AG08396 (cell line): ENCODE measurements around the gene AKAP12.

Experiments used
- DNase-seq: peaks from one replicate; pipeline ENCODE4 v3.0.0; 2012; ENCODE audit warnings: low spot score, mixed read lengths

AKAP12 gene

GRCh38 chr6:151239603-151240035 lies at the start of gene AKAP12:
TSS of gene AKAP12 (plus strand) at chr6:151239967. CDS start at chr6:151240563, 596 bp downstream.
- DNase-seq, result peak; percentile 36

GRCh38 chr6:151191527-151191926 lies 48.2 kb upstream of the AKAP12 start:
- DNase-seq, result no peak

- DNase-seq, result peak; percentile 43
Measured at GRCh38 chr6:151196555-151196954, 43.2 kb upstream of the AKAP12 start.

GRCh38 chr6:151197556-151197955 lies 42.2 kb upstream of the AKAP12 start:
- no peak for DNase-seq

- DNase-seq, result no peak
Measured at GRCh38 chr6:151199991-151200390, 39.8 kb upstream of the AKAP12 start.

- DNase-seq, result no peak
Measured at GRCh38 chr6:151205721-151206600, 33.8 kb upstream of the AKAP12 start.

- DNase-seq, result no peak
Measured at GRCh38 chr6:151207674-151208073, 32.1 kb upstream of the AKAP12 start.

- DNase-seq, result no peak
Measured at GRCh38 chr6:151209071-151209831, 30.5 kb upstream of the AKAP12 start.

GRCh38 chr6:151211075-151211474 lies 28.7 kb upstream of the AKAP12 start:
- DNase-seq, result no peak

- no peak for DNase-seq
Measured at GRCh38 chr6:151213352-151213751, 26.4 kb upstream of the AKAP12 start.

GRCh38 chr6:151215999-151216398 lies 23.8 kb upstream of the AKAP12 start:
- DNase-seq, result no peak

GRCh38 chr6:151216804-151217203 lies 23.0 kb upstream of the AKAP12 start:
- no peak for DNase-seq

GRCh38 chr6:151219192-151219591 lies 20.6 kb upstream of the AKAP12 start:
- no peak for DNase-seq

- no peak for DNase-seq
Measured at GRCh38 chr6:151224076-151224475, 15.7 kb upstream of the AKAP12 start.

- DNase-seq, result no peak
Measured at GRCh38 chr6:151225919-151226318, 13.8 kb upstream of the AKAP12 start.

- no peak for DNase-seq
Measured at GRCh38 chr6:151228788-151229400, 10.9 kb upstream of the AKAP12 start.

- no peak for DNase-seq
Measured at GRCh38 chr6:151229401-151230276, 10.1 kb upstream of the AKAP12 start.

GRCh38 chr6:151230277-151230577 lies 9.5 kb upstream of the AKAP12 start:
- no peak for DNase-seq

GRCh38 chr6:151232899-151233298 lies 6.9 kb upstream of the AKAP12 start:
- DNase-seq, result no peak

- DNase-seq, result no peak
Measured at GRCh38 chr6:151233731-151234130, 6.0 kb upstream of the AKAP12 start.

- DNase-seq, result no peak
Measured at GRCh38 chr6:151236668-151237401, 2.9 kb upstream of the AKAP12 start.
